Parathyroid adenoma (tissue), 2 donors: ENCODE data around the gene MYO15B.
A peak's percentile ranks its signal among the peaks of the same experiment; 100 is the strongest.

Experiments used
- H2AFZ ChIP-seq: fragments of 300-600 bp; sonication (generic); one replicate; pipeline ENCODE4 v1.7.0; 2017; ENCODE audit warnings: antibody characterized with exemption, mild to moderate bottlenecking
- H3K27ac ChIP-seq: fragments of 300-600 bp; sonication (generic); one replicate; pipeline ENCODE4 v1.7.0; 2017
- H3K27me3 ChIP-seq: fragments of 300-600 bp; sonication (generic); one replicate; pipeline ENCODE4 v1.7.0; 2017; ENCODE audit warnings: low read length; ENCODE audit not compliant: control insufficient read depth, insufficient read depth
- H3K36me3 ChIP-seq: fragments of 300-600 bp; sonication (generic); one replicate; pipeline ENCODE4 v1.7.0; 2017; ENCODE audit warnings: low read length; ENCODE audit not compliant: control insufficient read depth, insufficient read depth
- H3K4me1 ChIP-seq: fragments of 300-600 bp; sonication (generic); one replicate; pipeline ENCODE4 v1.7.0; 2017; ENCODE audit warnings: control low read depth
- H3K4me2 ChIP-seq: fragments of 300-600 bp; sonication (generic); one replicate; pipeline ENCODE4 v1.7.0; 2017; ENCODE audit warnings: low read length
- H3K4me3 ChIP-seq: fragments of 300-600 bp; sonication (generic); one replicate; pipeline ENCODE4 v1.7.0; 2017; ENCODE audit warnings: low read depth, low read length
- H3K79me2 ChIP-seq: fragments of 300-600 bp; sonication (generic); one replicate; pipeline ENCODE4 v1.7.0; 2017; ENCODE audit warnings: control low read depth
- H3K9ac ChIP-seq: fragments of 300-600 bp; sonication (generic); one replicate; pipeline ENCODE4 v1.7.0; 2017; ENCODE audit warnings: mild to moderate bottlenecking
- H3K9me3 ChIP-seq: fragments of 300-600 bp; sonication (generic); one replicate; pipeline ENCODE4 v1.7.0; 2017; ENCODE audit warnings: low read length; ENCODE audit not compliant: control insufficient read depth
- CTCF ChIP-seq: fragments of 300-600 bp; sonication (generic); IDR thresholded peaks from one replicate; pipeline ENCODE4 v1.7.0; 2017; ENCODE audit warnings: antibody characterized with exemption, mild to moderate bottlenecking
- donor health status: primary hyperparathyroidism.

Gene MYO15B

GRCh38 chr17:75639771-75640555 lies 52.4 kb downstream of the MYO15B start:
- Histone ChIP-seq H3K27ac (peak overlapping the region; percentile 83), H3K79me2 (peaks cover 2% of the 10 kb centered on the region), H3K9me3 (no peaks in the 10 kb centered on the region), H3K36me3 (no peaks in the 10 kb centered on the region), H2AFZ (peak overlapping the region; percentile 53), H3K27me3 (no peaks in the 10 kb centered on the region), H3K4me1 (peaks cover 48% of the 10 kb centered on the region), H3K4me3 (peak overlapping the region; percentile 78), H3K9ac (no peak overlapping the region), H3K4me2 (peak overlapping the region; percentile 78)
- peak; percentile 60 for TF ChIP-seq CTCF

- Histone ChIP-seq H2AFZ (peak overlapping the region; percentile 53), H3K4me3 (peak overlapping the region; percentile 78), H3K4me2 (peak overlapping the region; percentile 78), H3K27me3 (no peaks in the 10 kb centered on the region), H3K4me1 (peaks cover 53% of the 10 kb centered on the region), H3K9me3 (no peaks in the 10 kb centered on the region), H3K27ac (peak overlapping the region; percentile 83), H3K9ac (no peak overlapping the region), H3K36me3 (no peaks in the 10 kb centered on the region), H3K79me2 (peaks cover 2% of the 10 kb centered on the region)
- no peak for TF ChIP-seq CTCF
Observed at GRCh38 chr17:75640556-75641119, 53.0 kb downstream of the MYO15B start.

GRCh38 chr17:75641343-75641742 lies 53.7 kb downstream of the MYO15B start:
- Histone ChIP-seq H3K27me3 (no peaks in the 10 kb centered on the region), H3K27ac (peak overlapping the region; percentile 83), H2AFZ (peak overlapping the region; percentile 54), H3K4me3 (peak overlapping the region; percentile 78), H3K9ac (no peak overlapping the region), H3K79me2 (peaks cover 2% of the 10 kb centered on the region), H3K9me3 (no peaks in the 10 kb centered on the region), H3K36me3 (no peaks in the 10 kb centered on the region), H3K4me2 (peak overlapping the region; percentile 78), H3K4me1 (peaks cover 60% of the 10 kb centered on the region)
- no peak for TF ChIP-seq CTCF

GRCh38 chr17:75642182-75642783 lies 54.7 kb downstream of the MYO15B start:
- TF ChIP-seq CTCF = no peak
- peak overlapping the region; percentile 78 for H3K4me3 ChIP-seq
- no peak overlapping the region for H3K9ac ChIP-seq
- H3K4me1 ChIP-seq = peaks cover 62% of the 10 kb centered on the region
- no peaks in the 10 kb centered on the region for H3K36me3 ChIP-seq
- H2AFZ ChIP-seq = no peak overlapping the region
- H3K4me2 ChIP-seq = peak overlapping the region; percentile 78
- no peaks in the 10 kb centered on the region for H3K9me3 ChIP-seq
- H3K79me2 ChIP-seq = peaks cover 5% of the 10 kb centered on the region
- H3K27me3 ChIP-seq = no peaks in the 10 kb centered on the region
- H3K27ac ChIP-seq = peak overlapping the region; percentile 83
